IMR-90 (cell line): Measurements from ENCODE around the gene TBC1D17. TPM values are rescaled to one million over a fixed set of nuclear protein-coding genes. Genes with fewer than 3 reads are reported as not detected.

ENCODE experiments used
- ATAC-seq: fragments of 200-7000 bp; cut with Tn5 transposase; 2 replicates; pipeline ENCODE4 v1.9.1; 2020; ENCODE audit warnings: low read depth, mild to moderate bottlenecking, moderate library complexity
- BruUV-seq: library from RNA; stranded (reverse); fragments of 400-500 nt; replicated peaks from 2 replicates; lab custom pipeline; 2021; lab: Mats Ljungman, UMichigan
- CTCF ChIA-PET: fragments of 300-600 bp; formaldehyde crosslinking; extraction: SDS; loops from one replicate; lab custom pipeline; 2021; ENCODE audit warnings: antibody characterized with exemption; lab: Yijun Ruan, JAX
- POLR2A ChIA-PET: fragments of 300-600 bp; sonication (Branson Sonifier 250); formaldehyde crosslinking; loops from one replicate; lab custom pipeline; 2022; ENCODE audit warnings: antibody characterized with exemption; ENCODE audit not compliant: unreplicated experiment; lab: Charles Lee
- DNase-seq: peaks from one replicate; pipeline ENCODE4 v3.0.0; 2013
- H2AFZ ChIP-seq: replicated peaks from 2 replicates; pipeline ENCODE3; 2013; ENCODE audit warnings: low read length, mild to moderate bottlenecking; ENCODE audit not compliant: poor library complexity
- H2AK5ac ChIP-seq: 2 replicates; pipeline ENCODE4 v1.6.1; 2013; ENCODE audit warnings: low read depth, low read length, inconsistent platforms
- H2AK9ac ChIP-seq: replicated peaks from 2 replicates; pipeline ENCODE3; 2013; ENCODE audit warnings: mild to moderate bottlenecking, low read depth, low read length, moderate library complexity; ENCODE audit not compliant: poor library complexity
- H2BK120ac ChIP-seq: 2 replicates; pipeline ENCODE4 v1.6.1; 2013; ENCODE audit warnings: low read depth, low read length, inconsistent platforms
- H2BK15ac ChIP-seq: 3 replicates; pipeline ENCODE4 v1.6.1; 2013; ENCODE audit warnings: low read depth, low read length, inconsistent platforms
- H2BK20ac ChIP-seq: 2 replicates; pipeline ENCODE4 v1.6.1; 2013; ENCODE audit warnings: low read depth, mild to moderate bottlenecking, inconsistent platforms, low read length, moderate library complexity
- H2BK5ac ChIP-seq: 2 replicates; pipeline ENCODE4 v1.6.1; 2013; ENCODE audit warnings: mild to moderate bottlenecking, low read depth, low read length, inconsistent platforms; ENCODE audit not compliant: poor library complexity, severe bottlenecking
- H3K14ac ChIP-seq: replicated peaks from 2 replicates; pipeline ENCODE4 v1.6.1; 2013; ENCODE audit warnings: low read depth, low read length, inconsistent platforms
- H3K18ac ChIP-seq: 2 replicates; pipeline ENCODE4 v1.6.1; 2013; ENCODE audit warnings: low read depth, low read length, control low read depth
- H3K23ac ChIP-seq: 2 replicates; pipeline ENCODE4 v1.6.1; 2013; ENCODE audit warnings: low read depth, low read length, inconsistent platforms
- H3K27ac ChIP-seq: 2 replicates; pipeline ENCODE4 v1.5.1; 2013; ENCODE audit warnings: mild to moderate bottlenecking, control low read depth, low read length; ENCODE audit not compliant: insufficient read depth
- H3K27me3 ChIP-seq: 2 replicates; pipeline ENCODE4 v1.6.1; 2013; ENCODE audit warnings: low read length; ENCODE audit not compliant: control insufficient read depth, insufficient read depth
- H3K36me3 ChIP-seq: 2 replicates; pipeline ENCODE4 v1.6.1; 2013; ENCODE audit warnings: low read length, mixed read lengths; ENCODE audit not compliant: control insufficient read depth, insufficient read depth
- H3K4ac ChIP-seq: 2 replicates; pipeline ENCODE4 v1.6.1; 2013; ENCODE audit warnings: low read depth, low read length, inconsistent platforms
- H3K4me1 ChIP-seq: 2 replicates; pipeline ENCODE4 v1.6.1; 2013; ENCODE audit warnings: low read length, mixed read lengths; ENCODE audit not compliant: control insufficient read depth, insufficient read depth
- H3K4me2 ChIP-seq: 2 replicates; pipeline ENCODE4 v1.6.1; 2013; ENCODE audit warnings: low read depth, mild to moderate bottlenecking, control low read depth, low read length, moderate library complexity
- H3K4me3 ChIP-seq: 2 replicates; pipeline ENCODE4 v1.5.1; 2013; ENCODE audit warnings: low read depth, mild to moderate bottlenecking, control low read depth, low read length, moderate library complexity; ENCODE audit not compliant: insufficient read depth
- H3K56ac ChIP-seq: 2 replicates; pipeline ENCODE4 v1.6.1; 2013; ENCODE audit warnings: low read length, inconsistent platforms; ENCODE audit not compliant: insufficient read depth; ENCODE audit errors: extremely low read depth
- H3K79me1 ChIP-seq, 2 experiments: 2 replicates each; pipeline ENCODE4 v1.6.1; 2013; ENCODE audit warnings: low read length in 2 of 2, inconsistent platforms in 1 of 2, low read depth in 1 of 2
- H3K9ac ChIP-seq: 2 replicates; pipeline ENCODE4 v1.6.1; 2013; ENCODE audit warnings: low read depth, low read length, control low read depth
- H3K9me1 ChIP-seq: 2 replicates; pipeline ENCODE4 v1.6.1; 2013; ENCODE audit warnings: low read length, inconsistent platforms; ENCODE audit not compliant: insufficient read depth
- H3K9me3 ChIP-seq: 2 replicates; pipeline ENCODE4 v1.6.1; 2013; ENCODE audit warnings: low read length; ENCODE audit not compliant: control insufficient read depth, insufficient read depth
- H4K20me1 ChIP-seq: 2 replicates; pipeline ENCODE4 v1.6.1; 2013; ENCODE audit warnings: low read length, inconsistent platforms; ENCODE audit not compliant: insufficient read depth
- H4K5ac ChIP-seq: 2 replicates; pipeline ENCODE4 v1.6.1; 2013; ENCODE audit warnings: mild to moderate bottlenecking, low read depth, low read length, control low read depth
- H4K8ac ChIP-seq, 2 experiments: 2 replicates each; pipeline ENCODE4 v1.6.1; 2013; ENCODE audit warnings: low read depth in 2 of 2, low read length in 2 of 2, control low read depth in 1 of 2, inconsistent platforms in 1 of 2
- H4K91ac ChIP-seq: 2 replicates; pipeline ENCODE4 v1.6.1; 2013; ENCODE audit warnings: low read depth, low read length, inconsistent platforms; ENCODE audit not compliant: insufficient read depth
- BHLHE40 ChIP-seq: fragments of 150-350 bp; IDR thresholded peaks from 2 replicates; pipeline ENCODE4 v1.6.1; 2016; ENCODE audit warnings: mild to moderate bottlenecking, low read depth, low read length
- CHD1 ChIP-seq: IDR thresholded peaks from 2 replicates; pipeline ENCODE4 v1.6.1; 2012; ENCODE audit warnings: low read depth, low read length, improper control_type of control experiment
- CTCF ChIP-seq: conservative IDR thresholded peaks from 2 replicates; pipeline ENCODE4 v1.5.1; 2012; ENCODE audit warnings: mild to moderate bottlenecking, low read depth, low read length, improper control_type of control experiment
- ELK1 ChIP-seq: fragments of 150-350 bp; IDR thresholded peaks from 2 replicates; pipeline ENCODE4 v1.6.1; 2016; ENCODE audit warnings: low read depth, mild to moderate bottlenecking, low read length, moderate library complexity, borderline replicate concordance
- FOS ChIP-seq: fragments of 150-350 bp; IDR thresholded peaks from 2 replicates; pipeline ENCODE4 v1.6.1; 2016; ENCODE audit warnings: low read depth, low read length
- MAFK ChIP-seq: IDR thresholded peaks from 2 replicates; pipeline ENCODE4 v1.6.1; 2012; ENCODE audit warnings: low read depth, low read length, improper control_type of control experiment
- MAZ ChIP-seq: IDR thresholded peaks from 2 replicates; pipeline ENCODE4 v1.6.1; 2012; ENCODE audit warnings: low read depth, mild to moderate bottlenecking, low read length, improper control_type of control experiment, moderate library complexity, borderline replicate concordance
- MXI1 ChIP-seq: IDR thresholded peaks from 2 replicates; pipeline ENCODE4 v1.6.1; 2012; ENCODE audit warnings: low read depth, mild to moderate bottlenecking, low read length, moderate library complexity, borderline replicate concordance
- NFE2L2 ChIP-seq: fragments of 150-350 bp; IDR thresholded peaks from 2 replicates; pipeline ENCODE4 v1.6.1; 2016; ENCODE audit warnings: low read depth, mild to moderate bottlenecking, low read length
- POLR2A ChIP-seq: IDR thresholded peaks from 2 replicates; pipeline ENCODE4 v1.6.1; 2012; ENCODE audit warnings: mild to moderate bottlenecking, low read depth, low read length
- RAD21 ChIP-seq: IDR thresholded peaks from 2 replicates; pipeline ENCODE4 v1.6.1; 2012; ENCODE audit warnings: low read length, improper control_type of control experiment
- RCOR1 ChIP-seq: IDR thresholded peaks from 2 replicates; pipeline ENCODE4 v1.6.1; 2012; ENCODE audit warnings: mild to moderate bottlenecking, low read length, improper control_type of control experiment; ENCODE audit not compliant: insufficient replicate concordance
- RFX5 ChIP-seq: IDR thresholded peaks from 2 replicates; pipeline ENCODE4 v1.8.0; 2012; ENCODE audit warnings: low read depth, mild to moderate bottlenecking, low read length, moderate library complexity
- SMC3 ChIP-seq: fragments of 150-350 bp; IDR thresholded peaks from 2 replicates; pipeline ENCODE4 v1.6.1; 2016; ENCODE audit warnings: low read depth, mild to moderate bottlenecking, antibody characterized with exemption, low read length, moderate library complexity
- USF2 ChIP-seq: fragments of 150-350 bp; IDR thresholded peaks from 2 replicates; pipeline ENCODE4 v1.6.1; 2017; ENCODE audit warnings: mild to moderate bottlenecking, antibody characterized with exemption, low read length, low read depth
- WGBS, 2 experiments: methylation state at CpG; one replicate each; pipeline versions ENCODE4 v1.1.5 to v1.1.7; 2013; ENCODE audit warnings: missing lambda C conversion rate in 2 of 2; ENCODE audit not compliant: insufficient read length in 1 of 2; ENCODE audit errors: extremely low coverage in 2 of 2; 5-methylcytosine and 5-hydroxymethylcytosine counted together
- dilution Hi-C: fragments of 300-500 bp; cut with HindIII; formaldehyde crosslinking; loops from one replicate; pipeline ENCODE4 v1.14.3; 2018; ENCODE audit warnings: low sequenced_read_pairs; ENCODE audit not compliant: unreplicated experiment
- in situ Hi-C: fragments of 300-500 bp; cut with MboI; formaldehyde crosslinking; loops from 3 replicates; pipeline ENCODE4 v1.14.3; 2019; ENCODE audit warnings: low sequenced_read_pairs, inconsistent platforms, mixed read lengths
- intact Hi-C: fragments of 100-400 bp; cut with micrococcal nuclease; formaldehyde crosslinking; loops from 2 replicates; pipeline ENCODE4 v1.10.0; 2022
- polyA plus RNA-seq, 3 experiments: library from polyadenylated mRNA; depleted of rRNA; stranded (reverse); fragments of >200 nt; gene quantifications; 2 replicates each; pipeline ENCODE4 v1.2.3, GENCODE V29; 2012; ENCODE audit warnings: low replicate concordance in 1 of 3
- total RNA-seq: library from RNA; depleted of rRNA; stranded (reverse); fragments of >200 nt; gene quantifications from 2 replicates; pipeline ENCODE4 v1.2.3, GENCODE V29; 2012

The TBC1D17 gene
- total and polyA plus RNA-seq, 2 of the 4 experiments (the other 2 are of a cell fraction), result 1.1 to 27.8 TPM

GRCh38 chr19:49876422-49877019 is 981 bp upstream of the TBC1D17 start:
- Histone ChIP-seq H4K5ac (peak overlapping the region; percentile 98), H2AFZ (peak overlapping the region; percentile 99), H2AK5ac (peak overlapping the region; percentile 97), H2BK120ac (peak overlapping the region; percentile 99), H3K4me3 (peak overlapping the region; percentile 63), H2BK20ac (peak overlapping the region; percentile 99), H2BK15ac (peak overlapping the region; percentile 100), H3K18ac (peak overlapping the region; percentile 92), H3K36me3 (peaks cover 18% of the 10 kb centered on the region; the same call in 1 of the 2 replicates), H3K23ac (peak overlapping the region; percentile 99), H3K14ac (peak overlapping the region; percentile 100), H3K27ac (peak overlapping the region; percentile 97), H3K4me2 (peak overlapping the region; percentile 99), H2BK5ac (peak overlapping the region; percentile 97), H3K4me1 (peaks cover 7% of the 10 kb centered on the region), H3K79me1 (peaks cover 27 to 57% of the 10 kb centered on the region in 2 experiments), H3K27me3 (no peaks in the 10 kb centered on the region), H2AK9ac (peak overlapping the region; percentile 100), H3K9ac (peak overlapping the region; percentile 97), H4K20me1 (no peaks in the 10 kb centered on the region; the same call in 1 of the 2 replicates), H3K9me1 (peaks cover 10% of the 10 kb centered on the region), H3K9me3 (no peaks in the 10 kb centered on the region), H3K4ac (peak overlapping the region; percentile 99), H4K91ac (peak overlapping the region; percentile 99), H4K8ac (peak overlapping the region; percentile 97 to 99), H3K56ac (peak overlapping the region; percentile 99)
- no TSS peak for BruUV-seq
- intact Hi-C loops (loop anchor here (5.0 kb wide), 1 partner anchor 151 kb away; the partner anchor contains the start of genes VRK3 and ZNF473), dilution Hi-C loops (no loop called here), in situ Hi-C loops (no loop called here)
- DNase-seq (peak; percentile 99), ATAC-seq (peak; percentile 64)
- CTCF ChIA-PET, result no interaction called here
- 0% methylated on average over 37 of the region's 46 CpGs; no CpG with 5 or more reads in 1 of the 2 experiments for WGBS, 2 experiments
- POLR2A ChIA-PET, result interaction anchor here (0.6 to 1.3 kb wide), 2 partner anchors 12 kb away, joined by 6 to 9 read pairs; no protein-coding TSS in a partner anchor
- TF ChIP-seq CHD1 (peak; percentile 73; the same call in 1 of the 2 replicates), FOS (no peak), ELK1 (no peak), MXI1 (peak; percentile 94), POLR2A (no peak), MAZ (peak; percentile 52; the same call in 1 of the 2 replicates), RFX5 (no peak), CTCF (no peak), RAD21 (no peak), BHLHE40 (peak; percentile 80), USF2 (peak; percentile 73), NFE2L2 (no peak), MAFK (no peak), SMC3 (no peak), RCOR1 (no peak)
